SIG-M5 treated with dmso at 0.1 percent for 504 hours (cell line): ENCODE results near the gene JAK3.
"Not testable (repeated sequence)": the region's sequence is repeated elsewhere in the genome, so short reads cannot be mapped to it uniquely, and the experiment has no call there.

ENCODE experiments used
- DNase-seq: peaks from one replicate; lab custom pipeline; 2025; ENCODE audit not compliant: unreplicated experiment; lab: John Stamatoyannopoulos, UW

JAK3 gene

GRCh38 chr19:17847538-17848366 is at the start of gene JAK3:
TSS of gene JAK3 (minus strand) at chr19:17847982. CDS start at chr19:17844417, 3,565 bp downstream.
- no peak for DNase-seq

DNA sequence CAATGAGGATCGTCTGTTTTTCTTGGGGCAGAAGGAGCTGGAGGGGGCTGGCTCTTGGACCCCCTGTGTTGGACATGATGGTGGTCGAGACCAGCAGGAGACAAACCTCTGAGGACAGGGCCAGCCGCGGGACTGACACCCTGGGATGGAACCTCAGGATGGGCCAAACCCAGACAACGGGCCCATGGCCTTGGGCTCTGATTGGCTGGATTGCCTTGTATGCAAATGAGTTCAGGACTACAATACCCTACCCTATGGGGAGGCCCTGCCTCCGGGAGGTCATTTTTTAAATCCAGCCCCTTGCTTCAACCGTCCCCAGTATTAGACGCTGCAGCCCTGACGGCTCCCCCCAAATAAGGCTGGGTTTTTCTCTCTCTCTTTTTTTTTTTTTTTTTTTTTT is 46.0 kb upstream of the JAK3 start:
- no peak for DNase-seq

GRCh38 chr19:17889609-17890214 is 41.9 kb upstream of the JAK3 start:
- DNase-seq, result peak; percentile 26

DNA sequence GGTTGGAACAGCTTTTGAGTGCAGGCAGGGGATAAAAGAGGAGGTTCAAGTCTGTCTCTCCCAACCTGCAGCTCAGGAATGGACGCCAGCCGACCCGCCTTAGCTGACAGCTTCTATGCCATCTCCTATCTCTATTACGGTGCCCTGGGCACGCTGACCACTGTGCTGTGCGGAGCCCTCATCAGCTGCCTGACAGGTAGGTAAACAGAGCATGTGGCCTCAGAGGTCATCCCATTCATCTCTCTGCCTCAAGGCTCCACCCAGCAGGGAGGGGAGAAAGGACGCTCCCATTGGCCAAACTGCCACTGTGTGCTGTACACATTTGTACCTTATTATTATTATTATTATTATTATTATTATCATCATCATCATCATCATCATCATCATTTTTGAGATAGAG is 40.5 kb upstream of the JAK3 start:
- no peak for DNase-seq

- DNase-seq, result not testable (repeated sequence)
These were observed 39.4 kb upstream of the JAK3 start for GRCh38 chr19:17887221-17887620.

- DNase-seq, result no peak
These were observed 38.7 kb upstream of the JAK3 start for GRCh38 chr19:17886515-17886914.

- DNase-seq, result no peak
These were observed 36.0 kb upstream of the JAK3 start for GRCh38 chr19:17883627-17884410.

GRCh38 chr19:17881701-17882100 is 33.9 kb upstream of the JAK3 start:
- DNase-seq, result no peak

- DNase-seq, result no peak
These were observed 31.7 kb upstream of the JAK3 start for GRCh38 chr19:17879466-17879865.

- no peak for DNase-seq
These were observed 29.9 kb upstream of the JAK3 start for GRCh38 chr19:17877696-17878095.

- DNase-seq, result no peak
These were observed 27.0 kb upstream of the JAK3 start for GRCh38 chr19:17874758-17875135.

DNA sequence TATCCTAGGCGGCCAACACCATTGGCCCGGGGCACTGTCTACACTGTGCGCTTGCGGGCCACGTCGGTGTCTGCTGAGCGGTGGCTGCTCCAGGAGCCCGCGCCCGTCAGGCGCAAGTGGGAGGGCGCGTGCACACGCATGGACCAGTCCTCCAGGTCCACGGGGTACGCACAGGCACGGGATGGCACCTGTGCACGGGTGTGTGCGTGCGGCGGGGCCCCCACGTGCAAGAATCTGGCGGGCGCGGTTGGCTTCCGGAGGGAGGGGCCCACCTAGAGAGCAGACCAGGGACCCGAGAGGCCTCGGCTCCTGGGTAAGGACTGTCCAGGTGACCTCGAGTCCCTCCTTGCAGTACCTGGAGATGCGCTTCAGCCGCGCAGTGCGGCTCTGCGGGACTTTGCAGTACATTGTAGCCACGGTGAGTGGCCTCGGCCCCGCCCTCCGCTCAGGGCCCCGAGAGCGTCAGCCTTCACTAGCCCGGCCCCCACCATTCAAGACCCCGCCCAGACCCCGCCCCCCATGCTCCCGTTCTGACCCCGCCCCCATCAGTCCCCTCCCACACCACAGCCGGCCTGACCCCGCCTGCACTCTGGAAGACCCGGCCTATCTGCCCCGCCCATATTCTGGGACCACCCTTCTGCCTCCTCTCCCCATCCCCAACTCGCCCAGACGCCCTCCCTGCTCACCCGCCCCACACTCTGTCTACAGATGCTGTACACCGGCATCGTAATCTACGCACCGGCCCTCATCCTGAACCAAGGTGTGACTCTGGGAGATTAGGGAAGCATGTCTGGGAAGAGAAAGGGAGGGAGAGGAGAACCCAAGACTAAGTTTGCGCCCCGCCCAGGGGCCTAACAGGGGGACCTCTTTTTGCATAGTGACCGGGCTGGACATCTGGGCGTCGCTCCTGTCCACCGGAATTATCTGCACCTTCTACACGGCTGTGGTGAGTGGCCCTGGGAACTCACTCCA is 26.3 kb upstream of the JAK3 start:
- peak; percentile 35 for DNase-seq

DNA sequence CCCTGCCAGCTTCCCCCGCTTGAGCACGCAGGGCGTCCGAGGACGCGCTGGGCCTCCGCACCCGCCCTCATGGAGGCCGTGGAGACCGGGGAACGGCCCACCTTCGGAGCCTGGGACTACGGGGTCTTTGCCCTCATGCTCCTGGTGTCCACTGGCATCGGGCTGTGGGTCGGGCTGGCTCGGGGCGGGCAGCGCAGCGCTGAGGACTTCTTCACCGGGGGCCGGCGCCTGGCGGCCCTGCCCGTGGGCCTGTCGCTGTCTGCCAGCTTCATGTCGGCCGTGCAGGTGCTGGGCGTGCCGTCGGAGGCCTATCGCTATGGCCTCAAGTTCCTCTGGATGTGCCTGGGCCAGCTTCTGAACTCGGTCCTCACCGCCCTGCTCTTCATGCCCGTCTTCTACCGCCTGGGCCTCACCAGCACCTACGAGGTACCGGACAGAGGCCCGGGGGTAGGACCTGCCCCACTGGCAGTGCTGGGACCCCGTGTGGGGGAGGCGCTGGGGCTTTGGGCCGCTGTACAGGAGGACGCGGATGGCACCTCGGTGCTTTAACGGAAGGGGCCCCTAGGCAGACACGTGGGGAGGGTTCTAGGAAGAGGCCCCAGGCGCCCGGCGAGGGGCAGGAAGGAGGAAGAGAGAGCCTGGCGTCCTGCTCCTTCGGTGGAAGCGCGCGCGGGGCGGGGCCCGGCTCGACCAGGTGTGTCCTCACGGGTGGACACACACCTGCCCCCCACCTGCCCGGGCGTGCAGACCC is 24.6 kb upstream of the JAK3 start:
- DNase-seq, result no peak

DNA sequence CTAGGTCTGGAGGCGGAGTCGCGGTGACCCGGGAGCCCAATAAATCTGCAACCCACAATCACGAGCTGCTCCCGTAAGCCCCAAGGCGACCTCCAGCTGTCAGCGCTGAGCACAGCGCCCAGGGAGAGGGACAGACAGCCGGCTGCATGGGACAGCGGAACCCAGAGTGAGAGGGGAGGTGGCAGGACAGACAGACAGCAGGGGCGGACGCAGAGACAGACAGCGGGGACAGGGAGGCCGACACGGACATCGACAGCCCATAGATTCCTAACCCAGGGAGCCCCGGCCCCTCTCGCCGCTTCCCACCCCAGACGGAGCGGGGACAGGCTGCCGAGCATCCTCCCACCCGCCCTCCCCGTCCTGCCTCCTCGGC is 24.1 kb upstream of the JAK3 start, which contains the start of gene SLC5A5:
TSS of gene SLC5A5 (plus strand) at position 68 of the 373 bp plus-strand sequence. CDS start 375 bp downstream, outside the sequence.
- no peak for DNase-seq

DNA sequence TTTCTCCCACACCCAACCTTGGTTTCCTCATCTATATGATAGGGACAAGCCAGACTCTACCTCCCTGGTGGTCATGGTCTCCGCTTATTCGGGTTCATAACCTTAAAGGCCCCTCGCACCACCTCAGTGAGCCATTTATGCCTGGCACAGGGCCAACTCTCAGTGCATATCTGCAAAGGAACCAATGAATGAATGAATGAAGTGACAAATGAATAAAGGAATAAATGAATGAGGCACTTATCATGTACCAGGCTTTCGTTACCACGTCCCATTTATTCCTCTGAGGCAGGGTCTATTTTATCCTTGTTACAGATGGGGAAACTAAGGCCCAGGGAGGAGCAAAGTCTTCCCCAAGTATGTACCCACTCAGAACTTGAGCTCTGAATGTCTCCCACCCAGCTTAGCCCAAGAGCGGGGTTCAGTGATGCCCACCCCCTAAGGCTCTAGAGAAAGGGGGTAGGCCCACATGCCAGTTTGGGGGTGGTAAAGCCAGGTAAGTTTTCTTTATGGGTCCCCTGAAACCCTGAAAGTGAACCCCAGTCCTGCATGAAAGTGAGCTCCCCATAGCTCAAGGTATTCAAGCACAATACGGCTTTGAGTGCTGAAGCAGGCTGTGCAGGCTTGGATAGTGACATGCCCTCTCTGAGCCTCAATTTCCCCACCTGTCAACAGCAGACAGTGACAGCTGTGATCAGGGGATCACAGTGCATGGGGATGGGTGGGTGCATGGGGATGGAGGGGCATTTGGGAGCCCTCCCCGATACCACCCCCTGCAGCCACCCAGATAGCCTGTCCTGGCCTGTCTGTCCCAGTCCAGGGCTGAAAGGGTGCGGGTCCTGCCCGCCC is 23.5 kb upstream of the JAK3 start:
- no peak for DNase-seq

GRCh38 chr19:17869114-17869608 is 21.4 kb upstream of the JAK3 start:
- DNase-seq, result no peak

DNA sequence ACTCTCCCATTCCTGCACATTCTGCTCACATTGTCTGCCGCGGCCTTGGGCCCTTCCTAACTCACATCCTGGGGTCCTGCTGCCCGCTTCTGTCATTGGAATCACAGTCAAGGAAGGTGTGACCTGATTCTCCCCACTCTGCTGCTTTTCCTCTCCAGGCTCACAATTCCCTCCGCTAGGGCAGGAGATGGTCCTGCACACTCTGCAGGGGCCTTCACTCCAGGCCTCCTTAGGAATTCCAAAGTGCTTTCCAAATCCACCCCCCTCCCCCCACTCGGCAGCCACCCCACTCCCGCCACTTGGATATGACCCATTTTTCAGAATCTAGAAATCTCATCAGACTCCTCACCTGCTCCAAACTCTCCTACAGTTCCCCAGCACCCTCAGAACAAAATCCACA is 20.9 kb upstream of the JAK3 start:
- DNase-seq, result no peak

- no peak for DNase-seq
These were observed 19.2 kb upstream of the JAK3 start for GRCh38 chr19:17866964-17867486.
